Smooth muscle cell (in vitro differentiated cells): ENCODE measurements around the gene BRAF. TPM values are rescaled to one million over a fixed set of nuclear protein-coding genes. Genes with fewer than 3 reads are reported as not detected.

Experiments
- DNase-seq: peaks from one replicate; lab custom pipeline; 2025; ENCODE audit not compliant: unreplicated experiment; lab: John Stamatoyannopoulos, UW
- H2AFZ ChIP-seq: fragments of 200-600 bp; sonication (generic); 2 replicates; pipeline ENCODE4 v1.6.0; 2016; ENCODE audit warnings: antibody characterized with exemption, low read depth, mild to moderate bottlenecking
- H3F3A ChIP-seq: fragments of 200-600 bp; sonication (generic); 2 replicates; pipeline ENCODE4 v1.6.0; 2017; ENCODE audit warnings: antibody characterized with exemption, low read depth
- H3K27ac ChIP-seq: fragments of 200-600 bp; sonication (generic); 2 replicates; pipeline ENCODE4 v1.5.1; 2016; ENCODE audit warnings: low read depth, mild to moderate bottlenecking
- H3K27me3 ChIP-seq: fragments of 200-600 bp; sonication (generic); 2 replicates; pipeline ENCODE4 v1.6.1; 2016; ENCODE audit warnings: low read depth, mild to moderate bottlenecking
- H3K36me3 ChIP-seq: fragments of 200-600 bp; sonication (generic); 2 replicates; pipeline ENCODE4 v1.5.1; 2016; ENCODE audit warnings: low read depth
- H3K4me1 ChIP-seq: fragments of 200-600 bp; sonication (generic); 2 replicates; pipeline ENCODE4 v1.5.1; 2016; ENCODE audit warnings: low read depth
- H3K4me2 ChIP-seq: fragments of 200-600 bp; sonication (generic); 2 replicates; pipeline ENCODE4 v1.6.0; 2016; ENCODE audit warnings: mild to moderate bottlenecking
- H3K4me3 ChIP-seq: fragments of 200-600 bp; sonication (generic); 2 replicates; pipeline ENCODE4 v1.5.1; 2016; ENCODE audit warnings: mild to moderate bottlenecking
- H3K79me2 ChIP-seq: fragments of 200-600 bp; sonication (generic); 2 replicates; pipeline ENCODE4 v1.6.0; 2016; ENCODE audit warnings: low read depth, mild to moderate bottlenecking
- H3K9ac ChIP-seq: fragments of 200-600 bp; sonication (generic); 2 replicates; pipeline ENCODE4 v1.6.0; 2016; ENCODE audit warnings: low read depth
- H3K9me3 ChIP-seq: fragments of 200-600 bp; sonication (generic); replicated peaks from 2 replicates; pipeline ENCODE4 v1.5.1; 2016; ENCODE audit warnings: low read depth
- H4K20me1 ChIP-seq: fragments of 200-600 bp; sonication (generic); 2 replicates; pipeline ENCODE4 v1.6.0; 2016; ENCODE audit warnings: low read depth
- CTCF ChIP-seq: fragments of 200-600 bp; sonication (generic); IDR thresholded peaks from 2 replicates; pipeline ENCODE4 v1.5.1; 2017; ENCODE audit warnings: borderline replicate concordance, mild to moderate bottlenecking, antibody characterized with exemption; ENCODE audit not compliant: insufficient read depth, poor library complexity, severe bottlenecking
- WGBS: methylation state at CpG from one replicate; pipeline ENCODE4 v1.1.7; 2016; ENCODE audit warnings: low lambda C conversion rate; 5-methylcytosine and 5-hydroxymethylcytosine counted together
- polyA plus RNA-seq: library from polyadenylated mRNA; unstranded; fragments of >200 nt; fragmentation: Nextera tagmentation; extraction: Ambion mirVana; gene quantifications from 2 replicates; pipeline ENCODE4 v1.2.1, GENCODE V29; 2016
- total RNA-seq: library from RNA; depleted of rRNA; stranded (reverse); fragments of >200 nt; gene quantifications from 2 replicates; pipeline ENCODE4 v1.2.3, GENCODE V29; 2014

Gene BRAF
- total and polyA plus RNA-seq, 2 experiments from 2014 or later: 6.5 to 28.9 TPM

DNA sequence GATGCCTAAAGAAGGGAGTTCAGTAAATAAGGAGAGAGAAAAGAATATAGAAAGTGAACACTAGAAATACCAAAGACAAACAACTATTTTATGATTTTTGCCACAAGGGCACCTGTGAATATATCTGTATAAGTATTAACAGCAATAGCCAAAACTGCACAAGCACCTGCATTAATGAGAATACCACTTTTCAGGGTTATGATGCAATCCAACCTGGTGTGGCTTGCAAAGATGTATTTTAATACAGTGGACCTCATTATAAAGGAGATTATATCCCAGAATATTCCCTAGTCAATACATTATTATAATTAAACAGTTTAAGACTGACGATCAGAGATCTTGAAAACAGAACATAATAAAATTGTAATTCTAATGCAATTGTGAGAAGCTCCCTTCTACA, 4.0 kb downstream of the BRAF start:
- no peak overlapping the region for H2AFZ ChIP-seq
- TF ChIP-seq CTCF: no peak
- H3K36me3 ChIP-seq: no peaks in the 10 kb centered on the region
- H3K4me1 ChIP-seq: peaks cover 22% of the 10 kb centered on the region
- no peaks in the 10 kb centered on the region for H3K9me3 ChIP-seq
- H3K4me3 ChIP-seq: no peak overlapping the region
- peaks cover 79% of the 10 kb centered on the region for H4K20me1 ChIP-seq
- H3K79me2 ChIP-seq: peaks cover 88% of the 10 kb centered on the region
- no peak for DNase-seq
- no peaks in the 10 kb centered on the region for H3K27me3 ChIP-seq
- H3K9ac ChIP-seq: no peak overlapping the region
- H3F3A ChIP-seq: no peaks in the 10 kb centered on the region
- H3K4me2 ChIP-seq: no peak overlapping the region
- WGBS: 97% methylated on average over 1 of the region's 1 CpG
- H3K27ac ChIP-seq: no peak overlapping the region

GRCh38 chr7:140918236-140918635, 6.5 kb downstream of the BRAF start:
- H3K4me1 ChIP-seq: peaks cover 19% of the 10 kb centered on the region
- peaks cover 97% of the 10 kb centered on the region for H4K20me1 ChIP-seq
- DNase-seq: no peak
- H3K9me3 ChIP-seq: no peaks in the 10 kb centered on the region
- H3K4me2 ChIP-seq: no peak overlapping the region
- no peaks in the 10 kb centered on the region for H3K36me3 ChIP-seq
- peaks cover 98% of the 10 kb centered on the region for H3K79me2 ChIP-seq
- no peak overlapping the region for H3K4me3 ChIP-seq
- H3K9ac ChIP-seq: no peak overlapping the region
- H2AFZ ChIP-seq: no peak overlapping the region
- no peaks in the 10 kb centered on the region for H3K27me3 ChIP-seq
- 98% methylated on average over 6 of the region's 6 CpGs for WGBS
- no peaks in the 10 kb centered on the region for H3F3A ChIP-seq
- TF ChIP-seq CTCF: no peak
- H3K27ac ChIP-seq: no peak overlapping the region

DNA sequence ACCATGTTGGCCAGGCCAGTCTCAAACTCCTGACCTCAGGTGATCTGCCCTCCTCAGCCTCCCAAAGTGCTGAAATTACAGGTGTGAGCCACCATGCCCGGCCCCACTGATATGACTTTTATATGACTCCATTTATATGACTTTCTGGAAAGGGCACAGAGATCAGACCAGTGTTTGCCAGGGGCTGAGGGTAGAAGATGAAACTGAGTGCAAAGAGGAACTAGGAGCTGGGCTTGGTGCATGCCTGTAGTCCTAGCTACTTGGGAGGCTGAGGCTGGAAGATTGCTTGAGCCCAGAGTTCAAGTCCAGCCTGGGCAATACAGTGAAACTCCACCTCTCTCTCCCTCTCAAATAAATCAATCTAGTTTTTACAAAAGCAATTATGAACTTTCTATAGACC, 7.5 kb downstream of the BRAF start:
- no peak overlapping the region for H3K4me2 ChIP-seq
- 94% methylated on average over 1 of the region's 1 CpG for WGBS
- no peak for DNase-seq
- H3K27me3 ChIP-seq: no peaks in the 10 kb centered on the region
- peaks cover 98% of the 10 kb centered on the region for H4K20me1 ChIP-seq
- peaks cover 9% of the 10 kb centered on the region for H3K4me1 ChIP-seq
- H3K9me3 ChIP-seq: no peaks in the 10 kb centered on the region
- H3F3A ChIP-seq: no peaks in the 10 kb centered on the region
- no peak overlapping the region for H3K4me3 ChIP-seq
- H3K9ac ChIP-seq: no peak overlapping the region
- H2AFZ ChIP-seq: no peak overlapping the region
- peaks cover 98% of the 10 kb centered on the region for H3K79me2 ChIP-seq
- no peak for TF ChIP-seq CTCF
- no peaks in the 10 kb centered on the region for H3K36me3 ChIP-seq
- no peak overlapping the region for H3K27ac ChIP-seq

DNA sequence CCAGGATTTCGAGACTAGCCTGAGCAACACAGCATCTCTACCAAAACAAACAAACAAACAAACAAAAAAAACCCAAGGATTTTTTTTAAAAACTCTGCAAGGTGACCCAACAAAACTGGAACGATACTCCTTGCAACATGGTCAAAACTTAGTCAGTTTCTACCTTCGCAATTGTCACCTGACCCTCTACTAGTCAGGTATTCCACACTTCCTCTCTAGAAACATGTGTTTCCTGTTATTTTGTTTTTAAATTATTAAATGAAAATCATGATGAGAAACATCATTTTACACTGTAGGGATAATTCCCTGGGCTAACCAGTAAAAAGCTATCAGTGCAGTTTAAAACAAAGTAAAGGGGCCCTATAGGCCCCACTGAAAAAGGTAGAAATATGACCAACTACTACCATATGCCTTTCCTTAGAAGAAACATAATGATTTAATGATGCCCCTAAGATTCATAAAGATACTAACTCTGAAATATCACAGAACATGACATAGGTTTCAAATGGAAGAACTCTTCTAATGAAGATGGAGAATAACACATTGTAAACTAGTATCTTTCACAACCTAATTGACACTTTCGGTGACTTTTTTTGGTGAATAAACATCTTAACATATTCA, 8.7 kb downstream of the BRAF start:
- Histone ChIP-seq H3K36me3 (no peaks in the 10 kb centered on the region), H3K4me1 (peaks cover 6% of the 10 kb centered on the region), H3K4me2 (no peak overlapping the region), H3K79me2 (peaks cover 98% of the 10 kb centered on the region), H3K9ac (no peak overlapping the region), H3K4me3 (no peak overlapping the region), H3K27me3 (no peaks in the 10 kb centered on the region), H3K27ac (no peak overlapping the region), H4K20me1 (peaks cover 98% of the 10 kb centered on the region), H3K9me3 (no peaks in the 10 kb centered on the region), H3F3A (no peaks in the 10 kb centered on the region), H2AFZ (no peak overlapping the region)
- no peak for DNase-seq
- TF ChIP-seq CTCF: no peak
- WGBS: 98% methylated on average over 4 of the region's 4 CpGs
